Loucy (cell line): Measurements from ENCODE around the gene SHISAL2B.

Source experiments
- H2AFZ ChIP-seq: fragments of 200-600 bp; sonication (generic); 2 replicates; pipeline ENCODE4 v1.6.0; 2016; ENCODE audit warnings: antibody characterized with exemption, mild to moderate bottlenecking, low read length, moderate library complexity
- H3F3A ChIP-seq: fragments of 200-600 bp; 2 replicates; pipeline ENCODE4 v1.6.0; 2016; ENCODE audit warnings: antibody characterized with exemption, low read depth, mild to moderate bottlenecking
- H3K27me3 ChIP-seq: fragments of 200-600 bp; sonication (generic); 2 replicates; pipeline ENCODE4 v1.6.1; 2014; ENCODE audit warnings: low read length, mild to moderate bottlenecking; ENCODE audit not compliant: insufficient read depth, poor library complexity, severe bottlenecking
- H3K36me3 ChIP-seq: fragments of 200-600 bp; sonication (generic); 2 replicates; pipeline ENCODE4 v1.6.1; 2016; ENCODE audit warnings: low read length; ENCODE audit not compliant: insufficient read depth
- H3K4me1 ChIP-seq: fragments of 200-600 bp; sonication (generic); 2 replicates; pipeline ENCODE4 v1.5.1; 2014; ENCODE audit warnings: low read length, mild to moderate bottlenecking; ENCODE audit not compliant: insufficient read depth, poor library complexity, severe bottlenecking
- H3K4me2 ChIP-seq: fragments of 200-600 bp; sonication (generic); 2 replicates; pipeline ENCODE4 v1.6.0; 2014; ENCODE audit warnings: antibody characterized with exemption, low read length, low read depth, mild to moderate bottlenecking; ENCODE audit not compliant: poor library complexity, severe bottlenecking
- H3K4me3 ChIP-seq: fragments of 200-600 bp; sonication (generic); 2 replicates; pipeline ENCODE4 v1.5.1; 2014; ENCODE audit warnings: low read length, mild to moderate bottlenecking, mixed read lengths; ENCODE audit not compliant: poor library complexity, severe bottlenecking
- H3K79me2 ChIP-seq: fragments of 200-600 bp; sonication (generic); 2 replicates; pipeline ENCODE4 v1.6.1; 2014; ENCODE audit warnings: low read length; ENCODE audit not compliant: insufficient read depth
- H3K9ac ChIP-seq: fragments of 200-600 bp; sonication (generic); 2 replicates; pipeline ENCODE4 v1.6.0; 2014; ENCODE audit warnings: mild to moderate bottlenecking, low read depth, low read length, moderate library complexity; ENCODE audit not compliant: poor library complexity, severe bottlenecking
- H3K9me2 ChIP-seq: fragments of 200-600 bp; sonication (generic); replicated peaks from 2 replicates; pipeline ENCODE4 v1.6.1; 2016; ENCODE audit warnings: low read depth, low read length, mixed read lengths
- H3K9me3 ChIP-seq: fragments of 200-600 bp; sonication (generic); 2 replicates; pipeline ENCODE4 v1.6.1; 2014; ENCODE audit warnings: mild to moderate bottlenecking, antibody characterized with exemption, low read length, low read depth; ENCODE audit not compliant: insufficient read depth
- H4K20me1 ChIP-seq: fragments of 200-600 bp; sonication (generic); 2 replicates; pipeline ENCODE4 v1.6.0; 2014; ENCODE audit warnings: antibody characterized with exemption, low read length, mild to moderate bottlenecking; ENCODE audit not compliant: insufficient read depth, poor library complexity, severe bottlenecking
- CTCF ChIP-seq: fragments of 200-600 bp; sonication (generic); conservative IDR thresholded peaks from 2 replicates; pipeline ENCODE4 v1.5.1; 2014; ENCODE audit warnings: mild to moderate bottlenecking, antibody characterized with exemption, low read length
- EZH2phosphoT487 ChIP-seq: fragments of 200-600 bp; IDR thresholded peaks from 2 replicates; pipeline ENCODE4 v1.6.1; 2018; ENCODE audit warnings: antibody characterized with exemption, mild to moderate bottlenecking, moderate library complexity, borderline replicate concordance

Gene SHISAL2B

GRCh38 chr5:64746446-64746845 lies 56.1 kb downstream of the SHISAL2B start:
- Histone ChIP-seq H3K9me2 (no peaks in the 10 kb centered on the region), H3K9me3 (no peaks in the 10 kb centered on the region), H3K36me3 (peaks cover 2% of the 10 kb centered on the region; the same call in 1 of the 2 replicates), H3F3A (no peaks in the 10 kb centered on the region), H2AFZ (no peak overlapping the region), H3K9ac (no peak overlapping the region), H3K4me2 (no peak overlapping the region), H3K27me3 (no peaks in the 10 kb centered on the region), H3K4me3 (no peak overlapping the region), H3K79me2 (no peaks in the 10 kb centered on the region), H4K20me1 (no peaks in the 10 kb centered on the region), H3K4me1 (no peaks in the 10 kb centered on the region)
- TF ChIP-seq EZH2phosphoT487 (no peak), CTCF (no peak)

DNA sequence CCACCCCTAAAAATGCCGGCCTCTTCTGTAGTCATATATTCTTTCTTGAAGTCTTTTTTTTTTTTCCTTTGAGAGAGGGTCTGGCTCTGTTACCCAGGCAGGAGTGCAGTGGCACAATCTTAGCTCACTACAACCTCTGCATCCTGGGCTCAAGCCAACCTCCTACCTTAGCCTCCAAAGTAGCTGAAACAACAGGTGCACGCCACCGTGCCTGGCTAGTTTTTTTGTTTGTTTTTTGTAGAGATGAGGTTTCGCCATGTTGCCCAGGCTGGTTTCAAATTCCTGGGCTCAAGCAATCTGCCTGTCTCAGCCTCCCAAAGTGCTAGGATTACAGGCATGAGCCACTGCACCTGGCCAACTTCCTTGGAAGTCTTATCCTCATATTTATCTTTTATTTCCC lies 59.1 kb downstream of the SHISAL2B start:
- Histone ChIP-seq H3K4me1 (no peaks in the 10 kb centered on the region), H3K36me3 (peaks cover 15% of the 10 kb centered on the region), H3F3A (no peaks in the 10 kb centered on the region), H3K9me2 (no peaks in the 10 kb centered on the region), H3K27me3 (no peaks in the 10 kb centered on the region), H3K4me2 (no peak overlapping the region), H3K9me3 (no peaks in the 10 kb centered on the region), H3K9ac (no peak overlapping the region), H2AFZ (no peak overlapping the region), H4K20me1 (peaks cover under 1% of the 10 kb centered on the region), H3K4me3 (no peak overlapping the region), H3K79me2 (0 out of 2 replicates have a peak, but pooled peaks cover under 1% of the 10 kb centered on the region)
- TF ChIP-seq CTCF, result no peak
- no peak for TF ChIP-seq EZH2phosphoT487

DNA sequence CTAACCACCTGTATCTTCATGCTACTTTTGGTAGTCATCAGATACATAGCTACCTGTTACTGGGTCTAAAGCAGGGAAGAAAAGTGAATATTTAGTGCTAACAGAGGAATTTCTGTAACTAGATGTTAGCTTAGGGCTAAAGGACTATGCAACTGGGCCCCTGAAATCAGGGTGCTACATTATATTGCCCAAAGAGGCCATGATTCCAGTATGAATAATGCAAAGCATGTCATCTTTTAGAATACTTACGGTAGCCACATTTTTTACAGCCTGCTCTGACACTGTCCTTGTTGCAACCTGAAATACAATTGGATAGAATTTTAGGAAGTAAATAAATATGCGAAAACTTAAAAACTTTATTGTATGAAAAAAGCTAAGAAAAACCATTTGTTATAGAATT lies 63.8 kb downstream of the SHISAL2B start:
- no peak for TF ChIP-seq CTCF
- no peak for TF ChIP-seq EZH2phosphoT487
- H3K4me1 ChIP-seq, result no peaks in the 10 kb centered on the region
- no peak overlapping the region for H2AFZ ChIP-seq
- no peaks in the 10 kb centered on the region for H3K9me3 ChIP-seq
- H3K27me3 ChIP-seq, result no peaks in the 10 kb centered on the region
- no peak overlapping the region for H3K4me2 ChIP-seq
- H3F3A ChIP-seq, result no peaks in the 10 kb centered on the region
- no peak overlapping the region for H3K9ac ChIP-seq
- peaks cover 13% of the 10 kb centered on the region for H4K20me1 ChIP-seq
- H3K79me2 ChIP-seq, result peaks cover 28% of the 10 kb centered on the region
- no peaks in the 10 kb centered on the region for H3K9me2 ChIP-seq
- no peak overlapping the region for H3K4me3 ChIP-seq
- H3K36me3 ChIP-seq, result peaks cover 15% of the 10 kb centered on the region
